HEK293T (cell line): Measurements from ENCODE around the gene INTS15.

Source experiments
- FOXK2 ChIP-seq: fragments of 450-650 bp; IDR thresholded peaks from 2 replicates; pipeline ENCODE4 v1.6.1; 2016; ENCODE audit warnings: mild to moderate bottlenecking
- SP1 ChIP-seq: fragments of 450-650 bp; IDR thresholded peaks from 2 replicates; pipeline ENCODE4 v1.6.1; 2017

DNA sequence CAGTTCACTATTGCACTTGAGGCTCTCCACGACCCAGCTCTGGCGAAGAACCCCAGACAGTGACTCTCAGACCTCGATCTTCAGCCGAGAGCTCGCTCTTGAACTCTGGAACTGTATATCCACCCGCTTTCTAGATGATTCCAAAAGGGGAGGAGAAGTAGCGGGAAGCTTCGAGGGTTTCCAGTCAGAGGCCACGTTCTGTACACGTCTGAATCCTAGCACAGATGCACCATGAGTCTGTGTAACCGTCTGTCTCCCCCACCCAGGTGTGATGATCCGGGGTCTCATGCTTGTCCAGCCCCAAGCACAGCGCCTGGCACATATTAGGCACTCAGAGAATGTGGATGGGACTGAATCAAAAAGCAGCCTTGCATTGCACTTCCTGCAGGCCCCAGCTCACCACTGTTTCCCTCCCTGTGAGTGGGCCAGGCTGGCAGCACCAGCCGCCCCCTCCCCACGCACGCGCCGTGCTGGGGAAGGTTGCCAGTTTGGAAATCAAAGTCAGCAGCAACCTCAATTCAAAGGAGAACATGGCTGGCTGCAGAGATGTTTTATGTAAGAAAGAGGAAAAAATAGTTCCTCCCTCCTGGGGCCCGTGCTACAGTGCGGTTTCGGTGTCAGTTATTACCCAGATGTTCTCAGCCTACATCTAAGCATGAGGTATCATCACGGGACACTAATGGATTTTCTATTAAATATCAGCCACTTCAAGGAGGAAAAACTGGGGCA lies 44.3 kb upstream of the INTS15 start:
- TF ChIP-seq FOXK2: no peak
- no peak for TF ChIP-seq SP1
